Globus pallidus (tissue), 1 donor: ENCODE data around the gene TBL1XR1.
"Not testable (repeated sequence)": the region's sequence is repeated elsewhere in the genome, so short reads cannot be mapped to it uniquely, and the experiment has no call there.

ENCODE experiments used
- DNase-seq: peaks from one replicate; pipeline ENCODE4 v3.0.0-alpha.2; 2015; ENCODE audit warnings: low spot score

The TBL1XR1 gene

DNA sequence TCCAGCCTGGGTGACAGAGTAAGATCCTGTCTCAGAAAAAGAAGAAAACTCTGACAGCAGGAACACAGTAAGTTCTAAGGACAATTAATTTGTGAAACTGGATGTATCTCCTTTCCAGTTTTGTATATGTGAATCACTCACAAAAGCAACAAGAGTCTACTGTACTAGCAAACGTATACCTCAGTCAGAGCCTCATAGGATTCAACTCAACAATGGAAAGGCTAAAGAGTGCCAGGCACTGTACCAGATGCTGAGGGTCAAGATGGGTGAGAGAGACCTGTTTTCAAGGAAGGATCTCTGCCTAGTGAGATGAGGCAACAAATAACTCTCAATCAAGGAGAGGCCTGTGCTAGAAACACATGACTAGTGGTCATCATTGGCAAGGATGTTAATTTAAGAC, 14.9 kb downstream of the TBL1XR1 start:
- DNase-seq, result no peak

DNA sequence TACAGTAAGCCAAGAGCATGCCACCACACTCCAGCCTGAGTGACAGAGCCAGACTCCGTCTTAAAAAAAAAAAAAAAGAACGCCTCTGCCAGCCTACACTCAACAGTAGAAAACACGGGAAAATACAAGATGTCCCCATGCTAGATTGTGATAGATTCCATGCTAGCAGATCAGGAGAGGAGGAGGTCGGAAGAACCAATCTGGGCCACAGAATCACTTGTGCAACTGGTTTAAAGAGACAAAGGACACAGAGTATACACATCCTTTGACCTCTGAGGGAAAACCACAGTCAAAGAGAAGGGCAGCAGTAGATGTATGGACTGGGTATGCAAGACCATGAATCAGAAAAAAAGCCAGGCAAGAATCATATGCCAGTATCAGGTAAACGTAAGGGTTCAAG, 15.9 kb downstream of the TBL1XR1 start:
- no peak for DNase-seq

DNA sequence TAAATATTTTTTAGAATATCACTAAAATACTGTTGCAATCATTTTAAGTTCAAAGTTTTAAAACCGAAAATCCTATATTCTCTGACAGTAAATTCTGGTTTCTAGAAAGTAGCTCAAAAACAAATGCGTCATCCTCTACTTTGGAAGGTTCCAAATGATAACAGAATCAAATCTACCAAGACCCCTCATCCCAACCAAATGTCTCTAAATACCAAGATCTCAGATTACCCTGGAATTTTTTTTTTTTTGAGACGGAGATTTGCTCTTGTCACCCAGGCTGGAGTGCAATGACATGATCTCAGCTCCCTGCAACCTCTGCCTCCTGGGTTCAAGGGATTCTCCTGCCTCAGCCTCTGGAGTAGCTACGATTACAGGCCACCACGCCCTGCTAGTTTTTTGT, 16.8 kb downstream of the TBL1XR1 start:
- DNase-seq, result no peak

DNA sequence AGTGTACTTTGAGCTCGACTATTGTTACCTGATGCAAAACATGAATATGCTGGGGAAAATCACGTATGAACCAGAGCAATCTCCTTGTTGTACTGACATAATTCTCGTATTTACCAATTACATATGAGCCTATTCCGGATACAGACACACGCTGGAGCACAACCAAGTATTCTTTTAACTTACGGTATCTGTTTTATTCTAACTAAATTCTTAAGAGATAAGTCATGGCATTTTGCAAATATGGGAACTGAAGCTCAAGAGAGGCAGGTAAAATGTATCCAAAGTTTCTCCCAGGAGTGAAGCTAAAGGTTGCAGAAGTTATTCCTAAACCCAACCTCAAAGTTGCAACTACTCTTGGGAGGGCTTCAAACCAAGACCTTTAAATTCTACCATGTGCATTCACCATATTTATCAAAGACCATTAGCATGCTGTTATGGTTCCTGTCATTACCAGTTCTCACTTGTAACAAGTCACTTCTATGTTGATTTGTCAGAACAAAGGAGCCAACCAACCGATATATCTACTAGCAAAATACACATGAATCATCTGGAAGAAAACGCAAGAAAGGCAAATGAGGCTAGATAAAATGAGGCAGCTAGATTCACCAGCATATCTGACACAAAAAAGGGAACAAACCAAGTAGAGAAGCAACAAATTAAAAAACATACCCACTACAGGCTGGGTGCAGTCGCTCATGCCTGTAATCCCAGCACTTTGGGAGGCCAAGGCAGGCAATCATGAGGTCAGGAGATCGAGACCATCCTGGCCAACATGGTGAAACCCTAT, 17.8 kb downstream of the TBL1XR1 start:
- no peak for DNase-seq

DNA sequence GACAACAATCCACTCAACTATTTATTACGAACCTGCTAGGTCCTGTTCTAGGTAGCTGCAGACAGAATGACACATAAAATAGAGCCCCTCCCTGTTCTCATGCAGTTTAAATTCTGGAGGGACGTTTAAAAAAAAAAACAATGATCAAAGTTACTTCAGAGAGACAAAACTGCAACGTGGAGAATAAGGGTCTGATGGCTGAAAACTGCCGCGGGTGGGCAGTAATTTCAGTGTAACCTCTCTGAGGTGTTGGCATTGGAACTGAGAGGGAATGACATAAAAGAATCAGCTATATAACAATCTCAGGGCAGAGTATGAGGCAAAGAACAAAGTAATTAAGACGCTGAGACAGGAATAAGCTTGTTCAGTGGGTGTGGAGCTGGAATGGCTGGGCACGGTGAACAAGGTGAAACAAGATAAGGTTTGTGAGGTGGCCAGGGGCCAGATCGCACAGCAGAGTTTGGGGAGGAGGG, 19.5 kb downstream of the TBL1XR1 start:
- no peak for DNase-seq

DNA sequence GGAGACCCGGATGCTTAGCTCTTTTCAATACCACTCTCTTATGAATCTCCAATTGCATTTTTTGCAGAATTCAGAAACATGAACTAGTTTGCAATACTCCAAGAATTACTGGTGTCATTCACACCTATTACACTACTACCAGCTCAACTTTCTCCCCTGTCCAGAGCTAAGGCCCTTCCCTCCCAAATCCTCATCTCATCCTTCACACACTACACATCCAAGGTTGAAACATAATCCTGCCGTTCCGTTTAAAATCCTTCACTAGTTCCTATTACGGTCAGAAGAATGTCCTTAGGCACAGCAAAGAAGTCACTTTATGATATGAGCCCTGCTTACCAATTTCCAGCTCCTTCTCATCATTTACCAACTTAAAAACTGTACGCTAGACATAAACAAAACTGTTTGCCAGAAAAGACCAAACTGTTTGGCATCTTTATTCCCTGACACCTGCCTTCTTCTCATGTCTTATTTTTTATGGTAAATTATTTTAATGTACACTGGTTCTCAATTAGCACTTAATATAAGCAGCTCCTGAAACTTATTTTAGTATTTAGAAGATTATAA, 22.6 kb downstream of the TBL1XR1 start:
- no peak for DNase-seq

DNA sequence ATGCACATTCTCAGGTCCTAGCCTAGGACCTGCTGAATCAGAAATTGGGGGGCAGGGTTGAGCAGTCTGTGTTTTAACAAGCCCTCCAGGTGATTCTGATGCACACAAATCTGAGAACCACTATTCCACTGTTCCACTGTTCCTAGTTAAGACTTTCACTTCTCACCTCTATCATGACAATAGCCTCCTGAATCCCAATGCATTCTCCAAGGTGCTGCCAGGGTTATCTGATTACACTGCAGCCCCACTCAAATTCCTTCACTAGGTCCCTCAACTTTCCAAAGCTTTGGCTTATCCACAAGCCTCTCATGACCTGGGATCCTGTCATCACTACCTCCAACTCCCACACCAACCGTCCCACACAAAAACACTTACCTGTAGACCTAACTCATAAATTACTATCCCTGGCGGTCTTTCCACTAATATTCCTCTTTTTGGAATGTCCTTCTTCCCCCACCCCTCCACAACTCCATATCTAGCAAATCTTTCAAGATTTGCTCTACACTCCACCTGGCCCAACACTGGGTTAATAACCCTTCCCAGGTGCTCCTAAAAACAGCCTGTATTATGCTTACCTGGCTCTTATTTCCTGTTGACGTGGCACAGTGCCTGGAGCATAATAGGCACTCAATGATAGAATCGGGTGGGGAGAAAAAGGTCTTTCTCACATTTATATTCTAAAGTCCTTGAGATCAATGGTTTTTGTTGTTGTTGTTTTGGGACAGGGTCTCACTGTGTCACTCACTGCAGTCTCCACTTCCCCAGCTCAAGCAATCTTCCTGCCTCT, 27.2 kb downstream of the TBL1XR1 start:
- no peak for DNase-seq

DNA sequence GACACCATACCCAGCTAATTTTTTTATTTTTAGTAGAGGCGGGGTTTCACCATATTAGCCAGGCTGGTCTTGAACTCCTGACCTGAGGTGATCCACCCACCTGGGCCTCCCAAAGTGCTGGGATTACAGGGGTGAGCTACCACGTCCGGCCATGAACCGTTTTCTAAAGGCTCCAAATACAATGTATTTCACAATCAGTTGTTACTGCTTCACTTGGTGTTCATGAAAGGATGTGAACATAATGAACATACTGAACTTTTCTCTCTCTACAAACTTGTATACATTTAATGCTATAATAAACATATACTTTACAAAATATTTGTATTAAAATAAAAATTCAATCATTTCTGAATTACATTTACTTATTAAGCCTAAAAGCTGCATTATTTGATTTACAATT, 28.9 kb downstream of the TBL1XR1 start:
- no peak for DNase-seq

DNA sequence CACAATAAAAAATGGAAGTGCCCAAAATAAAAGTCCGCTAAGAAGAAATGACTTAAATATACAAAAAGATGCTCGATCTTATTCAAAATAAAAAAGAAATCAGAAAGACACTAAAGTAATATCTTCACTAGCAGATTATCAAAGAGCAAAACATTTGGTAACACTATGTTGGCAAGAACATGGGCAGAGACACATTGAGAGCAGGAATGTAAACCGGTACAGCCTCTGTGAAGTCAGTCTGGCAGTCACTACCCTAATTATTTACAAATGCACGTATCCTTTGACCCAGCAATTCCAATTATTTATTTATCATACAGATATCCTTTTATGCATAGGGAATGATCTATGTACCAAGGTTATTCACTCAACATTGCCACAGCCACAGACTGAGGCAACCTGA, 34.5 kb downstream of the TBL1XR1 start:
- DNase-seq, result no peak

DNA sequence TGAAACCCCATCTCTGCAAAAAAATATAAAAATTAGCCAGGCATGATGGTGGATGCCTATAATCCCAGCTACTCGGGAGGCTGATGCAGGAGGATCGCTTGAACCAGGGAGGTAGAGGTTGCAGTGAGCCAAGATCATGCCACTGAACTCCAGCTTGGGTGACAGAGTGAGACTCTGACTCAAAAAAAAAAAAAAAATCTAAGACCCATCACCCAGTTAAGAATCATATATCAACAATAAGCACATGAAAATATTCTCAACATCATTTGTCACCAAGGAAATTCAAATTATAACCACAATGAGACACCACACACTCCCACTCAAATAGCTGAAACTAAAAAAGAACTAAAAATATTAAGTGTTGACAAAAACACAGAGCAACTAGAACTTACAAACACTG, 35.7 kb downstream of the TBL1XR1 start:
- DNase-seq, result not testable (repeated sequence)

DNA sequence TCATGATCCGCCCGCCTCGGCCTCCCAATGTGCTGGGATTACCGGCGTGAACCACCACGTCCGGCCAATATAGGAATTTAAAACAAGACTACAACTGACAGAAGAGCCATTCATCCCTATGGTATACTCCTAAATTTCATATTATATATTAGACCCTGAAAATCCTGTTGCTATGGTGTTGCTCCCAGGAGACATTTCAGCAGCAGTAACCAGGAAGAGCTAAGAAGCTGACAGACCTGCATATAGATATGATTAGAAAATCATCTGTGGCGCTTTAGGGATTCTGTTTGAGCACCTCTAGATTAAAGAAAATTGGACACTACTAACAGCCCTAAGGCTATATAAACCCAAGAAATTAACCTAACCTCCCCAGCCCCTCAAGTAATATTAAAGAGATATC, 38.8 kb downstream of the TBL1XR1 start:
- DNase-seq, result no peak

DNA sequence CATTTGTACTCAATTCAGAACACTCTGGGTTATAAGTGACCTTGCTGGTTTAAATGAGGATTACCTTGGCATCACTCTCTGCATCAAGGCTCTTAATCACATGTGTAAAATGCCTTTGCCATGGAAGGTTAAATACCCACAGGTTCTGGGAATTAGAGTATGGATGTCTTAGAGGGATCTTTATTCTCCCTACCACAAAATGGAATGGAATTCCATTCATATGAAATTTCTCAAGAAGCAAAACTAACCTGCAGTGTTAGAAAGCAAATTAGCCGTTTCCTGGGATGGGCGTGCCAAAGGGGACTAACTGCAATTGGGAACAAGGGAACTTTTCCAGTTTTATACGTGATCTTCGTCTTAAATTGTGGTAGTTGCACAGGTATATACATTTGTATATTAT, 39.8 kb downstream of the TBL1XR1 start:
- DNase-seq, result no peak

DNA sequence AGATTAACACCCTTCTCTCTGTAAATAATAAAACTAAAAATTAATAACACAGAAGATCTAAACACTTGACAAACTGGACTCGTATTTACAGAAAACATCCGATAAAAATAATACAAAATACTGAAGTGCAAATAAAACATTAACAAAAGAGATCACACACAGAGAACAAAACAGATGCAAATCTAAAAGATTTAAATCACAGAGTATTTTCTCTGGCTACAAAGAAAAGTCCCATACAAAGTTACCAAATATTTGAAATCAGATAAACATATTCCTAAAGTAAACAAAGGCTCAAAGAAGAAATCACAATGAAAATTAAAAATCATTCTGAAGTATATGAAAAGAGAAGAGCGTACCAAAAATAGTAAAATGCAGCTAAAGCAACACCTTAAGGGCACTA, 42.5 kb downstream of the TBL1XR1 start:
- no peak for DNase-seq

DNA sequence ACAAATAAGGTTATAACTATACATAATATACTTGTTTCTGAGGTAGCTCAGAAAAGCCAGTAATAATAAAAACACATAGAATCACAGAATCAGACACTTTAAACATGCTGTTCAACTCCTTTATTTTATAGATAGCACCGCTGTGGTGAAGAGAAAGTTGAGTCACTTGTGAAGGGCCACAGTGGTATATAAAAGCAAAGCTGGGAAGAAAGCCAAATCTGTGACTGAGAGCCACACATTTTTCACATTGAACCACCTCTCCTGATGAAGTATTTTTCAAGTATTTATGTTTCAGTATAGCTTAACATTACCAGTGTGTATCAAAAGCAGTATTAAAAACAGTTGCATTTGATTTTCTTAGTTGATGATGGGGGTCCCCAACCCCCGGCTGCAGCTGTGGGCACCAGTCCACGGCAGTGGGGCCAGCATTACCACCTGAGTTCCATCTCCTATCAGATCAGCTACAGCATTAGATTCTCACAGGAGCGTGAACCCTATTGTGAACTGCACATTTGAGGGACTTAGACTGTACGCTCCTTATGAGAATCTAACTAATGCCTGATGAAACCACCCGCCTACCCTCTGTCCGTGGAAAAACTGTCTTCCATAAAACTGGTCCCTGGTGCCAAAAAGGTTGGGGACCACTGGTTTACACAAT, 46.2 kb downstream of the TBL1XR1 start:
- DNase-seq, result no peak

DNA sequence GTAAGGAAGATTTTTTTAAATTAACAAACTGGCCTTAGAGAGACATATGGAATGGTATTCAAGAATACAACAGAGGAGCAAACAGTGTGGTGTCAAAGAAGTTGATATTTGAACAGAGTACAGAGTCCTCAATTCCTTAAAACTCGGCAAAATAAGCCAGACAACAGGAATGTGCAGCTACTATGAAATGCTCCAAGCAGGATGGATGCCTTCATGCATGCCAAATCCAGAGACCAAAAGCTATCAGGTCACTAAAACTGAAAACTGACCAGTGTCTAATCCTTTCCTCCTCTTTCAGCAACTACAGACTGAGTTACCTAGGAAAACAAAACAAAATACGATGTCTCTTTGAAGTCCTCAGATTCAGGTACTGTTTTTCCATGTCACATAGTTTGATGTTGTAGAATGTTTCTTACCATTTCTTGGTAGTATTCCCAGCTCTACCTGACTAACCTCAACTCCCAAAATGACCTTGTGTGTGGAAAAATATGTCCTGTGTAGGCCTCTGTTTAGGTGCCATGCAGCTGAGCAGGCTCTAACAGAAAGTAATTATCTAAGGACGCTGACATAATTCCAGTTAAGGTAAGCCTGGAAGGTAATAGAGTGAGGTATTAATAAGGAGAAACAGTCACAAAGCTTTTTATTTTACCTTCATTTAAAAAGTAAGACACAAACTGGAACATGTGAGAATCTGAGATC, 46.9 kb downstream of the TBL1XR1 start:
- DNase-seq, result no peak

DNA sequence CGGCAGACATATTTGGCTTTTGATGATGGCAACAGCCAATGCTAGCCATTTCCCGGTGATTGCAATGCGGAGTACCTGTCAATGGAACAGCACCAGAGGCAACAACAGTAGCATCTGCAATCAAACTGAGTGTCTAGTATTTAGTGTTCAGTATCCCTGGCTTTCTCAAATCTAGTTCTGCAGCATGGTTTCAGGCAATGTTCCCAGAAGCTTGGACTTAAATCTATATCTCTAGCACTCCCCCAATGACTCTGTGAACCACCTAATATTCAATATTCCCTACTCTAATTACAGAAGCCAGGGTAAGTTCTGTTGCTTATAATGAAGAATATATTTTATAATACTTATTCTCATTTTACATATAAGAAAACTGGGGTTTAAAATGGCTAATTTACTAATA, 48.2 kb downstream of the TBL1XR1 start:
- no peak for DNase-seq

DNA sequence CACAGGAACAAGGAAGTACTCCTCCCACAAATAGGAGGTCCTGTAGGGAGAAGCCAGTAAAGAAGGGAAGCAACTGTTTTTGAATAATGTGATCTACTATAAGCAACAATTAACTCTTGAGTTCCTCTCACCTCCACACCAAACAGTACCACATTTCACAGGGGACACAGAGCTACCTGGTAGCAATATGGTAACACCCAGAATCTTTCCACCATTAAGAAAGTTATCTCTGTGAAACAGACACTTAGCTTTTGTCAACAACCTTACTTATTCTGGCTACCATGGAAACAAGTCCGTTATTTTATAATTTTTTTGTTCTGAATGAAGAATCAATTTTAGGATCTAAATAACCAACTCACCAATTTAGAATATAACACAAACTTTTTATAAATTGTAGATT, 49.5 kb downstream of the TBL1XR1 start:
- DNase-seq, result no peak

DNA sequence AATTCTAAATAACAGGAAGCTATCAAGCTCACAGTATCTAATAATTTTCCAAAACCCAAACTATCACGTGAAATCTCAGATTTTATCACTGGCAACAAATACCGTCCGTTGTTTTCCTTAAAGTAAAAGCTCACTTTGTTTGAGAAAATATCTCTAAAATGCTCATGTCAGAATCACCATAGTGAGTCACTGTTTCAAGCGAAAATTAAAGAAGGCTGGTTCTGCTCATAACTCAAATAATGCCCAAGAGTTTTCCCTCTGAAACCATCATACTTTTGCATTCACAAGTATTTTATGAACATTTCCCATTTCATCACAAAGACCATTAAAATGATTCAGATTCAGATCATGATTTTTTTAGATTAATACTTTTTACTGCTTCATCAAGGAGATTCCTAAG, 50.6 kb downstream of the TBL1XR1 start:
- no peak for DNase-seq

DNA sequence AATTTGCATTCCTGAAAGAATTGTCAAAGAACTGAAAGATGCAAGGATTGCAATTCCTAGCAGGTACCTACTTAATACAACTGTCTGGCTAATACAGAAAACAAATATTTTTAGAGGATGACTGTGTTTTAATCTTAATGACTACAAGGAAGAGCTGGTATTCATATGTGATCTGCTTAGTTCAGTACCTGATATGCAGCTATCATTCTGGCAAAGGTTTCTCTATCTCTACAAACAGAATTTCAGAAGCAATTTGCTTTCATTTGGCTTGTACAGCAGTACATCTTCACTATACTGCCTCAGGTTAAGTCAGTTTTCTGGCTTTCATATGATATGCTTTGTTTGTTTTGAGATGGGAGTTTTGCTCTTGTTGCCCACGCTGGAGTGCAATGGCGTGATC, 51.3 kb downstream of the TBL1XR1 start:
- DNase-seq, result no peak

DNA sequence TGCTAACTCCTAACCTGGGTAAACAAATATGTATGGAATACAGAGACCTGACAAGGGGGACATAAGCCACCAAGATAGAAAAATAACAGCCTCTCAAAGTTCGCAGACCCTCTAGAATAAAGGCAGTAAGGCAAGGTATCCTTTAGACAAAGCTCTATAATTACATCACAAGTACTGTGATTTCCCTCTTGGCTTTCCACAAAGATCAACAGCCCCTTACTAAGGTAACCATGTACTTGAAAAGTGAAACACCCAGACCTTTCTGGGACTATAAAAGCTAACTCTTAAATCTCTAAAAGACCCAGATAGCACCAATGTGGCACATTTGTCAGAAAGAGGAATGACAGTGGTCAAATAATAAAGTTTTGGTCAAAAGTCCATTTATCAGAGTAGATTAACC, 51.9 kb downstream of the TBL1XR1 start:
- no peak for DNase-seq

DNA sequence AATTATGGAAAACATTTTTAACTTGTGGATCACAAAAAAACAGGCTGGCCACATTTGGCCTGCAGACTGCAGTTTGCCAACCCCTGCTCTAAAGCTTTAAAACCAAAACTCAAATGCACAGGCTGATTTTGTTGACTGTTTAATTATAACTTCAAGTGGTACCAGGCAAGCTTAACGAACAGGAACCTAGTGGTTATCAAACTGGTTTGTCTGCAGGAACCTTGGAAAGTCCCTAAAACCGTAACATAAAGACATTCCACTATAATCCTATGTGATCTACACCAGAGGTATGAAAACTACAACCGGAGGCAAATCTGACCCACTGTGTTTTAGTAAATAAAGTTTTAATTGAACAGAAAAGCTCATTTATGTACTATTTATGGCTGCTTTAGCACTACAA, 52.4 kb downstream of the TBL1XR1 start:
- no peak for DNase-seq
